HG03520 (cell line): ENCODE data around the gene TOMM70.

ENCODE experiments used
- ATAC-seq: cut with Tn5 transposase; IDR thresholded peaks from one replicate; pipeline ENCODE4 v1.9.1; 2021; ENCODE audit warnings: mild to moderate bottlenecking, moderate library complexity; ENCODE audit not compliant: unreplicated experiment

Gene TOMM70

GRCh38 chr3:100411091-100411982 lies 10.4 kb upstream of the TOMM70 start:
- no peak for ATAC-seq

GRCh38 chr3:100407977-100408532 lies 7.2 kb upstream of the TOMM70 start:
- no peak for ATAC-seq

GRCh38 chr3:100407164-100407563 lies 6.3 kb upstream of the TOMM70 start:
- ATAC-seq = no peak

- no peak for ATAC-seq
These were observed 3.3 kb upstream of the TOMM70 start for GRCh38 chr3:100404250-100404548.

GRCh38 chr3:100403362-100404249 lies 2.7 kb upstream of the TOMM70 start:
- no peak for ATAC-seq

GRCh38 chr3:100402891-100403290 lies 2.0 kb upstream of the TOMM70 start:
- ATAC-seq = no peak

GRCh38 chr3:100402256-100402655 lies 1.4 kb upstream of the TOMM70 start:
- ATAC-seq = no peak

GRCh38 chr3:100401674-100402041 lies 769 bp upstream of the TOMM70 start:
- ATAC-seq = peak; percentile 23

- ATAC-seq = peak; percentile 12
These were observed 490 bp downstream of the TOMM70 start for GRCh38 chr3:100400419-100400779.

- ATAC-seq = no peak
These were observed 1.4 kb downstream of the TOMM70 start for GRCh38 chr3:100399341-100400071.

GRCh38 chr3:100396967-100397366 lies 3.9 kb downstream of the TOMM70 start:
- no peak for ATAC-seq

GRCh38 chr3:100395679-100396431 lies 5.0 kb downstream of the TOMM70 start:
- no peak for ATAC-seq

- no peak for ATAC-seq
These were observed 11.9 kb downstream of the TOMM70 start for GRCh38 chr3:100389025-100389424.

GRCh38 chr3:100386437-100387074 lies 14.3 kb downstream of the TOMM70 start:
- no peak for ATAC-seq

- no peak for ATAC-seq
These were observed 16.0 kb downstream of the TOMM70 start for GRCh38 chr3:100384733-100385525.

GRCh38 chr3:100376301-100376700 lies 24.6 kb downstream of the TOMM70 start:
- ATAC-seq = no peak

GRCh38 chr3:100374521-100374920 lies 26.4 kb downstream of the TOMM70 start:
- no peak for ATAC-seq

GRCh38 chr3:100370756-100371155 lies 30.1 kb downstream of the TOMM70 start:
- no peak for ATAC-seq

- no peak for ATAC-seq
These were observed 32.4 kb downstream of the TOMM70 start for GRCh38 chr3:100368441-100368840.
